GM18511 (cell line): ENCODE results near the gene NSL1.
A peak's percentile ranks its signal among the peaks of the same experiment; 100 is the strongest.
"Not testable (repeated sequence)": the region's sequence is repeated elsewhere in the genome, so short reads cannot be mapped to it uniquely, and the experiment has no call there.

ENCODE experiments used
- ATAC-seq: cut with Tn5 transposase; IDR thresholded peaks from one replicate; pipeline ENCODE4 v1.9.1; 2021; ENCODE audit warnings: mild to moderate bottlenecking, moderate library complexity; ENCODE audit not compliant: unreplicated experiment

Gene NSL1

GRCh38 chr1:212711974-212712373, 79.6 kb downstream of the NSL1 start:
- ATAC-seq = not testable (repeated sequence)

- no peak for ATAC-seq
Measured at GRCh38 chr1:212710566-212710965, 81.0 kb downstream of the NSL1 start.

- ATAC-seq = no peak
Measured at GRCh38 chr1:212703991-212704564, 87.5 kb downstream of the NSL1 start.

- no peak for ATAC-seq
Measured at GRCh38 chr1:212702672-212703071, 88.9 kb downstream of the NSL1 start.

- no peak for ATAC-seq
Measured at GRCh38 chr1:212701910-212702309, 89.7 kb downstream of the NSL1 start.

GRCh38 chr1:212700892-212701819, 90.4 kb downstream of the NSL1 start:
- peak; percentile 31 for ATAC-seq

- ATAC-seq = peak; percentile 29
Measured at GRCh38 chr1:212700223-212700891, 91.2 kb downstream of the NSL1 start.

- peak; percentile 27 for ATAC-seq
Measured at GRCh38 chr1:212699625-212700222, 91.9 kb downstream of the NSL1 start, which contains the start of gene BATF3. Gene BATF3, minus strand, starts transcription at chr1:212699840. Its CDS starts 78 bp downstream, at chr1:212699762.

GRCh38 chr1:212699104-212699624, 92.4 kb downstream of the NSL1 start:
- ATAC-seq = peak; percentile 64

- ATAC-seq = peak; percentile 29
Measured at GRCh38 chr1:212698467-212699103, 93.0 kb downstream of the NSL1 start.

GRCh38 chr1:212696721-212697331, 94.8 kb downstream of the NSL1 start:
- ATAC-seq = no peak

GRCh38 chr1:212692774-212693644, 98.6 kb downstream of the NSL1 start:
- ATAC-seq = no peak

- ATAC-seq = peak; percentile 73
Measured at GRCh38 chr1:212691561-212692071, 100.0 kb downstream of the NSL1 start.

- ATAC-seq = no peak
Measured at GRCh38 chr1:212690816-212691403, 100.7 kb downstream of the NSL1 start.

GRCh38 chr1:212689758-212690529, 101.6 kb downstream of the NSL1 start:
- ATAC-seq = no peak

- ATAC-seq = no peak
Measured at GRCh38 chr1:212689196-212689725, 102.3 kb downstream of the NSL1 start.

GRCh38 chr1:212688341-212689047, 103.1 kb downstream of the NSL1 start:
- ATAC-seq = no peak
